ENCODE measurements around the gene FAM53A. TPM values are rescaled to one million over a fixed set of nuclear protein-coding genes. Genes with fewer than 3 reads are reported as not detected.

The FAM53A gene
- total and polyA plus RNA-seq, 5 donors from 2014 or later, result 0.76 to 3.6 (median 1.8) TPM

GRCh38 chr4:1667273-1667672, 16.8 kb downstream of the FAM53A start:
- no peak overlapping the region for H3K4me3 Mint-ChIP-seq
- no peak overlapping the region for H3K27ac ChIP-seq (ENCODE audit: insufficient read depth, low read length, poor library complexity, severe bottlenecking)
- H3K4me1 ChIP-seq (ENCODE audit: control insufficient read depth, insufficient read depth, low read length, poor library complexity, severe bottlenecking), result no peaks in the 10 kb centered on the region
- no peaks in the 10 kb centered on the region for H3K27me3 ChIP-seq (ENCODE audit: control insufficient read depth, insufficient read depth, low read length)
- no peaks in the 10 kb centered on the region for H3K9me3 Mint-ChIP-seq
- DNase-seq (no peak), ATAC-seq (ENCODE audit: low read depth in 2 of 2) (no peak)
- no peaks in the 10 kb centered on the region for H3K4me1 Mint-ChIP-seq
- no peak overlapping the region for H3K27ac Mint-ChIP-seq
- no peaks in the 10 kb centered on the region for H3K36me3 Mint-ChIP-seq
- no peaks in the 10 kb centered on the region for H3K9me3 ChIP-seq (ENCODE audit: control insufficient read depth in 2 of 2, low read length in 2 of 2)
- no peak overlapping the region for H3K4me3 ChIP-seq (ENCODE audit: low read depth, low read length)
- no peaks in the 10 kb centered on the region for H3K36me3 ChIP-seq (ENCODE audit: control insufficient read depth, insufficient read depth, low read length)
- no peaks in the 10 kb centered on the region for H3K27me3 Mint-ChIP-seq

GRCh38 chr4:1666391-1666790, 17.7 kb downstream of the FAM53A start:
- H3K9me3 Mint-ChIP-seq, result no peaks in the 10 kb centered on the region
- Histone ChIP-seq H3K4me1 (ENCODE audit: control insufficient read depth, insufficient read depth, low read length, poor library complexity, severe bottlenecking) (no peaks in the 10 kb centered on the region), H3K4me3 (ENCODE audit: low read depth, low read length) (no peak overlapping the region), H3K27me3 (ENCODE audit: control insufficient read depth, insufficient read depth, low read length) (no peaks in the 10 kb centered on the region), H3K36me3 (ENCODE audit: control insufficient read depth, insufficient read depth, low read length) (no peaks in the 10 kb centered on the region), H3K9me3 (ENCODE audit: control insufficient read depth in 2 of 2, low read length in 2 of 2) (no peaks in the 10 kb centered on the region), H3K27ac (ENCODE audit: insufficient read depth, low read length, poor library complexity, severe bottlenecking) (no peak overlapping the region)
- ATAC-seq (ENCODE audit: low read depth in 2 of 2), result no peak
- no peaks in the 10 kb centered on the region for H3K27me3 Mint-ChIP-seq
- H3K27ac Mint-ChIP-seq, result no peak overlapping the region
- H3K4me3 Mint-ChIP-seq, result no peak overlapping the region
- no peak for DNase-seq
- H3K36me3 Mint-ChIP-seq, result no peaks in the 10 kb centered on the region
- H3K4me1 Mint-ChIP-seq, result no peaks in the 10 kb centered on the region

GRCh38 chr4:1664141-1664540, 20.0 kb downstream of the FAM53A start:
- H3K4me3 Mint-ChIP-seq, result no peak overlapping the region
- Histone ChIP-seq H3K27ac (ENCODE audit: insufficient read depth, low read length, poor library complexity, severe bottlenecking) (no peak overlapping the region), H3K36me3 (ENCODE audit: control insufficient read depth, insufficient read depth, low read length) (no peaks in the 10 kb centered on the region), H3K4me1 (ENCODE audit: control insufficient read depth, insufficient read depth, low read length, poor library complexity, severe bottlenecking) (no peaks in the 10 kb centered on the region), H3K27me3 (ENCODE audit: control insufficient read depth, insufficient read depth, low read length) (no peaks in the 10 kb centered on the region), H3K9me3 (ENCODE audit: control insufficient read depth in 2 of 2, low read length in 2 of 2) (no peaks in the 10 kb centered on the region), H3K4me3 (ENCODE audit: low read depth, low read length) (no peak overlapping the region)
- ATAC-seq (ENCODE audit: low read depth in 2 of 2) (no peak), DNase-seq (no peak)
- H3K4me1 Mint-ChIP-seq, result no peaks in the 10 kb centered on the region
- no peaks in the 10 kb centered on the region for H3K27me3 Mint-ChIP-seq
- no peaks in the 10 kb centered on the region for H3K36me3 Mint-ChIP-seq
- H3K27ac Mint-ChIP-seq, result no peak overlapping the region
- no peaks in the 10 kb centered on the region for H3K9me3 Mint-ChIP-seq

GRCh38 chr4:1663549-1663948, 20.6 kb downstream of the FAM53A start:
- Histone ChIP-seq H3K36me3 (ENCODE audit: control insufficient read depth, insufficient read depth, low read length) (no peaks in the 10 kb centered on the region), H3K27me3 (ENCODE audit: control insufficient read depth, insufficient read depth, low read length) (no peaks in the 10 kb centered on the region), H3K9me3 (ENCODE audit: control insufficient read depth in 2 of 2, low read length in 2 of 2) (no peaks in the 10 kb centered on the region), H3K27ac (ENCODE audit: insufficient read depth, low read length, poor library complexity, severe bottlenecking) (no peak overlapping the region), H3K4me1 (ENCODE audit: control insufficient read depth, insufficient read depth, low read length, poor library complexity, severe bottlenecking) (no peaks in the 10 kb centered on the region), H3K4me3 (ENCODE audit: low read depth, low read length) (no peak overlapping the region)
- H3K9me3 Mint-ChIP-seq, result no peaks in the 10 kb centered on the region
- DNase-seq (no peak), ATAC-seq (ENCODE audit: low read depth in 2 of 2) (no peak)
- H3K27me3 Mint-ChIP-seq, result no peaks in the 10 kb centered on the region
- no peaks in the 10 kb centered on the region for H3K36me3 Mint-ChIP-seq
- no peaks in the 10 kb centered on the region for H3K4me1 Mint-ChIP-seq
- no peak overlapping the region for H3K27ac Mint-ChIP-seq
- H3K4me3 Mint-ChIP-seq, result no peak overlapping the region

GRCh38 chr4:1661695-1662094, 22.4 kb downstream of the FAM53A start:
- H3K4me3 ChIP-seq (ENCODE audit: low read depth, low read length), result no peak overlapping the region
- Mint-ChIP-seq H3K27me3 (no peaks in the 10 kb centered on the region), H3K27ac (no peak overlapping the region), H3K4me3 (no peak overlapping the region), H3K36me3 (no peaks in the 10 kb centered on the region), H3K9me3 (no peaks in the 10 kb centered on the region), H3K4me1 (no peaks in the 10 kb centered on the region)
- no peaks in the 10 kb centered on the region for H3K4me1 ChIP-seq (ENCODE audit: control insufficient read depth, insufficient read depth, low read length, poor library complexity, severe bottlenecking)
- no peaks in the 10 kb centered on the region for H3K27me3 ChIP-seq (ENCODE audit: control insufficient read depth, insufficient read depth, low read length)
- H3K36me3 ChIP-seq (ENCODE audit: control insufficient read depth, insufficient read depth, low read length), result no peaks in the 10 kb centered on the region
- DNase-seq (no peak), ATAC-seq (ENCODE audit: low read depth in 2 of 2) (no peak)
- no peaks in the 10 kb centered on the region for H3K9me3 ChIP-seq (ENCODE audit: control insufficient read depth in 2 of 2, low read length in 2 of 2)
- no peak overlapping the region for H3K27ac ChIP-seq (ENCODE audit: insufficient read depth, low read length, poor library complexity, severe bottlenecking)

- no peaks in the 10 kb centered on the region for H3K4me1 Mint-ChIP-seq
Measured at GRCh38 chr4:1660948-1661677, 23.0 kb downstream of the FAM53A start.

GRCh38 chr4:1659104-1660043, 24.7 kb downstream of the FAM53A start:
- H3K9me3 Mint-ChIP-seq, result no peaks in the 10 kb centered on the region
- no peaks in the 10 kb centered on the region for H3K27me3 ChIP-seq (ENCODE audit: control insufficient read depth, insufficient read depth, low read length)
- no peaks in the 10 kb centered on the region for H3K27me3 Mint-ChIP-seq
- H3K36me3 Mint-ChIP-seq, result no peaks in the 10 kb centered on the region
- H3K36me3 ChIP-seq (ENCODE audit: control insufficient read depth, insufficient read depth, low read length), result no peaks in the 10 kb centered on the region
- H3K4me3 Mint-ChIP-seq, result no peak overlapping the region
- H3K27ac Mint-ChIP-seq, result no peak overlapping the region
- H3K9me3 ChIP-seq (ENCODE audit: control insufficient read depth in 2 of 2, low read length in 2 of 2), result no peaks in the 10 kb centered on the region
- no peak overlapping the region for H3K27ac ChIP-seq (ENCODE audit: insufficient read depth, low read length, poor library complexity, severe bottlenecking)
- DNase-seq (no peak), ATAC-seq (ENCODE audit: low read depth in 2 of 2) (no peak)
- H3K4me3 ChIP-seq (ENCODE audit: low read depth, low read length), result no peak overlapping the region
- no peaks in the 10 kb centered on the region for H3K4me1 ChIP-seq (ENCODE audit: control insufficient read depth, insufficient read depth, low read length, poor library complexity, severe bottlenecking)
- H3K4me1 Mint-ChIP-seq, result no peaks in the 10 kb centered on the region

More at GRCh38 chr4:1660948-1661677, 23.0 kb downstream of the FAM53A start:
- DNase-seq (no peak), ATAC-seq (ENCODE audit: low read depth in 2 of 2) (no peak)
- H3K4me3 Mint-ChIP-seq, result no peak overlapping the region
- H3K9me3 Mint-ChIP-seq, result no peaks in the 10 kb centered on the region
- peak overlapping the region in 2 of 3 donors; percentile 42 to 89 for H3K27ac Mint-ChIP-seq
- Histone ChIP-seq H3K36me3 (ENCODE audit: control insufficient read depth, insufficient read depth, low read length) (no peaks in the 10 kb centered on the region), H3K9me3 (ENCODE audit: control insufficient read depth in 2 of 2, low read length in 2 of 2) (no peaks in the 10 kb centered on the region), H3K27ac (ENCODE audit: insufficient read depth, low read length, poor library complexity, severe bottlenecking) (no peak overlapping the region), H3K4me1 (ENCODE audit: control insufficient read depth, insufficient read depth, low read length, poor library complexity, severe bottlenecking) (no peaks in the 10 kb centered on the region), H3K4me3 (ENCODE audit: low read depth, low read length) (no peak overlapping the region), H3K27me3 (ENCODE audit: control insufficient read depth, insufficient read depth, low read length) (no peaks in the 10 kb centered on the region)
- H3K36me3 Mint-ChIP-seq, result no peaks in the 10 kb centered on the region
- H3K27me3 Mint-ChIP-seq, result no peaks in the 10 kb centered on the region

Data from CD4-positive, CD25-positive, alpha-beta regulatory T cell (primary cell).